GM11168 (cell line): ENCODE results near the gene EEF1AKMT1.

Source experiments
- in situ Hi-C: fragments of 300-500 bp; cut with MboI; formaldehyde crosslinking; loops from one replicate; pipeline ENCODE4 v1.12.0; 2022; ENCODE audit warnings: low sequenced_read_pairs; ENCODE audit not compliant: unreplicated experiment

The EEF1AKMT1 gene

DNA sequence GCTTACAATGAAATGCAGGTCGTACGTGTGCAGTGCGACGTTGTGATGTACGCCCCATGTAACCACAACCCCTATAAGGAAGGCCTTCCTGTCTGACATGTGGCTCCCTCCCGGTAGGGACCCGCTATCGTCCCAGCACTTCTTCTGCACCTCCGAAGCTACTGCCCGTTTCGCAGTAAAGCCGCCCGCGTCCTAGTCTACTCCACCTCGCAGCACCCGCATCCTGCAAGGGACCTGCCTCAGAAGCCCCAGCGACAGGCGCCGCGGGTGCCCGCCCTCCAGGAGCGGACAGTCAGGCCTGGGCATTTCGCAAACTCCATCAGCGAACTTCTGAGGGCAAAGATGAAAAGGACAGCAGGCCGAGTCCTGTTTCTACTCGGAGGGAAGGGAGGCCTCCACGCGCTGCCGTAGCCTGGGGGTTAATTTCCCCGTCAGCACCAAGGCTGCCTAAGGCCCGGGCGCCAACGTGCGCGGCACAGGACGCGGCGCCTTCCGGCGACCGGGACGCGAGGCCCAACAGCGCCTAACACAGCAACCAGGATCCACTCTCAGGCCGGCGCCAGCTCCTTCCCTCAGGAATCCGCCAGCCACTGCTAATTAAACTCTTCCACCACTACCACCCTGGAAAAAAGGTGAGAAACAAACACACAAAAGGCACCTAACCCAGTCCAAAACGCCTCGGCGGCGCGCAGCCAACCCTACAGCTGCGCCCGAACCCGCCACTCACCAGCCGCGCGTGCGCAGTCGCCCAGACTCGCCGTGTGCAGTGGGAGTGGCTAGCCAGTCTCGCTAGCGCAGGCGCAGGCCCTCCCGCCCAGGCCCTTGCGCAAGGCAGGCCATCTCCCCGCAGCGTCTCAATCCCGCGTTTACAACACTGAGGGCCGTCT is at the start of gene EEF1AKMT1:
Gene EEF1AKMT1, minus strand, starts transcription at position 768 of the 887 bp plus-strand sequence. CDS start 16,363 bp downstream, outside the sequence.
- in situ Hi-C loops, result no loop called here

DNA sequence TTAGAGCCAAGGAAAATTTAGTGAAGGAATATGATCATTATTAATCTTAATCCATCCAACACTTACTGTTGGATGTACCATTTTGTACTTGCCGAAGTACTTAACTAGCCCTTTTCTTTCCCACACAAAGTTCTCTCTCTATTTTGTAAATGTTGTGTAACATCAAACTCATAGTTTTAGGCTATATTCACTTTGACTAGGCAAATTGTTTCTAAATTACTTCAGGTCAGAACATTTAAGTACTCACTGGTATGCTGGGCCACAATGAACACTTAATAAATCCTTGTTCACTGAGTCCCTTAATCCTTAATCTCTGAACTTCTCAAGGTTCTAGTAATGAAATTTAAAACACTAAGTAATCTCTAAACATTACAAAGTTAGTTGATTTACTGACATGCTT is 49.3 kb upstream of the EEF1AKMT1 start:
- in situ Hi-C loops, result loop anchor here (25.0 kb wide), 1 partner anchor 636 kb away; the partner anchor contains the start of gene GJB2

DNA sequence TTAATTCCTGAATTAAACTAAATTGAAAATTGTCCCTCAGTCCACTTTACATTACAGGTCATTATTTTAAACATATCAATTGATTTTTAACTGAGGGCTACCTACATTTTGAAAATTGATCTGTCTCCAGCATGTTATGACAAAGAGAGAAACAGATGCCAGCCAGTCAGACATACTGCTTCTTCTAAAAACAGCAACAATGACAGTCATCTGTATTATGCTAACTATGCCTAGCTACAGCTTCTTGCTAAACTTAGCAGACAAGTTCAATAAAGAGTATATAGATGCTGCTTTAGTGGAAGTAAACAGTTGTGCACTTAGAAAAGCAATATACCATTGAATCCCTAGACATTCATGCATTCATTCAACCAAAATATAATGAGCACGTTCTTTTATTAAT is 48.6 kb upstream of the EEF1AKMT1 start:
- in situ Hi-C loops, result loop anchor here (25.0 kb wide), 1 partner anchor 635 kb away; the partner anchor contains the start of gene GJB2

DNA sequence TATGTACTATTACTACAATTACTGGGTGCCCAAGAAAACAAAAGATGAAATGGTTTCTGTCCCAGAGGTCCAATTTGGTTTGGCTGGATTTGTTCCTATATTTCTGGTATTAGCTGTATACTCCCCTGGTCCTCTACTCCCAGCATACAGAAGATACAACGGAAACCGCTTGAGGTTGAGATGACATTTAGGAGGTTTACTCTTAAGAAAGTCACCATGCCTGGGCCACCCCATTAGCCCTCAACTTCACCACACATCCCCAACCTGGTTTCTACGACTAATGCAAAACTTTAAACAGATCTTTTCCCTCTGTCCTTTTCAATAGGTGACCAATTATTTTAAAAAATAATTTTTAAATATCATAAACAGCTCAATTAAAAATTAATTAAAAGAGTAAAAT is 46.0 kb upstream of the EEF1AKMT1 start:
- in situ Hi-C loops, result loop anchor here (5.0 to 25.0 kb wide), 2 partner anchors 322 to 632 kb away; partner anchors contain the start of gene GJB2

GRCh38 chr13:20815464-20815863 is 41.7 kb upstream of the EEF1AKMT1 start:
- in situ Hi-C loops, result loop anchor here (5.0 to 25.0 kb wide), 2 partner anchors 318 to 628 kb away; partner anchors contain the start of gene GJB2

DNA sequence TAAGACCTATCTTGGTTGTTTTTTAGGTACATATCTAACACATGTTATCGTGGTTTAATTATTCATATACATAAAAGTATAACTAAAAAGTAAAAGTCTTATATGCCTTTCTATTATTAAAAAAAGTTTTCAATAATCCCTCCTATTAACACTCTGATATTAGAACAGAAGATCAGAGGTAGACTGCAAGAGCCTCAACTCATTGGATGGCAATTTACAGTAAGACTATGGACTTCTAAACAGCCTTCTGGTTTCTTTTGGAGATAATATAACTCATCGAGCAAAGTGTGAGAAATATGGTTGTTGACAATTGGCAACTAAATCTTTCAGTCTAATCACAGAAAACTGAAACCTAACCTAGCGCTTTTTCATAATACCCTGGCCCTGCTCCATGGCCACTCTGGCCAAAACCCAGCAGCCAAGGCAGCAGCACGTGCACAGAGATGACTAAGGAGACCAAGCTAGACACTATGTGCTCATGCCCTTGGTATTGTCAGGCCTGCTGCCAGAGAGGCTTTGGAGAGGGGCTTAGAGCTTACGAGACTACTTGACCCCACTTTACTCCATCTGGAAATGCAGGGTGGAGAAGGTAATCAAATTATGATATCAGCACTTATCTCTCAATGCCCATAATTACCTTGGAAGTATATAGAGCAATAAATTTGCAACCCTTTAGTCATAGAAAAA is 40.6 kb upstream of the EEF1AKMT1 start:
- in situ Hi-C loops, result loop anchor here (25.0 kb wide), 1 partner anchor 627 kb away; the partner anchor contains the start of gene GJB2

GRCh38 chr13:20812890-20813289 is 39.1 kb upstream of the EEF1AKMT1 start:
- in situ Hi-C loops, result loop anchor here (25.0 kb wide), 1 partner anchor 626 kb away; the partner anchor contains the start of gene GJB2

DNA sequence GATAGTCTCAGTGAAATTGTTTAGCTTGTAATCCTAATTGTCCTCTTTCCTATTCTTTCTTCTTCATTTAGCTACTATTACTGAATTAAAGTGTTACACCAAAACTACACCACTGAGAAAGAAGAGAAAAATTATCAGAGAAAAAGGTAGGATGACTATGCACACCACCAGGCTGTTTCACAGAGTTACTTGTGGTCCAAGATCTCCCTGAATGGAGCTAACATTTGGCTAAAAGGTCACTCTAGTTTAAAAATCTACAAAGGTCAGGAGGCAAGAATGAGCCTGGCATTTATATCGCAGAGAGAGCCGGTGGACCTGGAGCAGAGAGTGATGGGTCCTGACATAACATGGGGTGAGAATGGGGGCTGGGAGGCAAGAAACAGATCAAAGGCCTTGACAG is 37.0 kb upstream of the EEF1AKMT1 start:
- in situ Hi-C loops, result loop anchor here (25.0 kb wide), 1 partner anchor 624 kb away; the partner anchor contains the start of gene GJB2

DNA sequence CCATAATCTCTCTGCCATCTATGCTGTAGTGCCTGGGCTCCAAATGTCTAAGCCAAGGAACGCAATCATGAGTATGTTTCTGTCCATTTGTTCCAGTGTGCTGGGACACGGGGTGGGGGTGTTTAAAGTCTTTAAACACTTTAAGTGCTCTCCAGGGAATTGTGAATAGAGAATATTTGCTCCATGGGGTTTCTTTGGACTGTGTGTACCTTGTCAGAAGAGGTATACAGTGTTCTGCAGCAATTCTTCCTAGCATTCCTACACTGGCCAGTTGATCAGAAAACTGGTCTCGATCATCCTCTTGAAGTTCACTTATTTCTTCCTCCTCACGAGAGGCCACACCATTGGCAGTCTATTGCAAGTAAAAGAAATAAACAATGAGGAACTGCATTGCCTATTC is 35.1 kb upstream of the EEF1AKMT1 start:
- in situ Hi-C loops, result loop anchor here (25.0 kb wide), 1 partner anchor 622 kb away; the partner anchor contains the start of gene GJB2

DNA sequence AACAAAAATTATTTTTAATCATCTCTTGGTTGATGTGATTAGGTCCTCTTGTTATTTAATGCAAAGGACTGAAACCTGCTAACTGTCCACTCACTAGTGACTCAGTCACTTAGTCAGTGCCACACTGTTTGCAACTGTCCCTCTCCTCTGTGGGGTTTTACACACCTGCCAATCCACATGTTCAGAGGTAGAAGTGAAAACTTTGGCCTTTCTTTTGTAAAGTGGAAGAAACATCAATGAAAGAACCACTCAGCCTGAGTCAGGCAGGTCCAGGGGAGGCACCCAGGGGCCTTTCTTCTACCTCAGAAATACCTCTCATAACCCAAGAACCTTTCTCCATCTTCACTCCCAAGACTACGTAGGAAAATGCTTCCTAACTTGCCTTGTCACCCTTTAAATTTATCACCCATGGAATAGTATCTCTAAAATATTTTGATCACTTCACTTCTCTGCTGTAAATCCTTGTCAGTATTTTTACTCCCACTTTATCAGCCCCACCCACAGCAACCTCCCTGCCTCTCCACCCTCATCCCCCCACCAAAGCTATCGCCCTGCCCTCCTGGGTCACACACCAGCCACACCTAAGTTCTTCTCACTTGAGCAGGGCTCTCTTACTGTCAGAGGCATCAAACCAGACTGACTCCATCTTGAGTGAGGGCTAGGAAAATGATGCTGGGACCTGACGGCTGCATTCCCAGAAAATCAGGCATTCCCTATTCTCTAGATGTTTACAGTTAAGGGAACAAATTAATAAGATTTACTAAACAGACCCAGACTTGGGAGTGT is 29.6 kb upstream of the EEF1AKMT1 start:
- in situ Hi-C loops, result loop anchor here (25.0 kb wide), 1 partner anchor 616 kb away; the partner anchor contains the start of gene GJB2

DNA sequence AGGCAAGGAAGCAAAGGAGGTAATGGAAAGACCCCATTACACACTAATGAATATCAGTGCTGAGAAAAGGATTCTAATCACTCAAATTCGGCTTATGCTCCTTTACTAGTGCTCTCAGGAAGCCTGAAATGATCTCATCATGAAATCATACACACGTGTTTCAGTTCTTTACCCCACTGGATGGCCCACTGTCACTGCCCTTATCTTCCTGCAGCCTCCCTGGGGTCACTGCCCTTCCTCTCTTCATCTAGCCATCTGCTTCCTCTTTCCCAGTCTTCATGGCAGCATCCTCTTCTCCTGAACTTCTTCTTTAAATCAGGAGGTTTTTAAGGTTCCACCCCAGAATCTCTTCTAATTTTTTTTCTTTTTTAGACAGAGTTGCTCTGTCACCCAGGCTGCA is 27.9 kb upstream of the EEF1AKMT1 start:
- in situ Hi-C loops, result loop anchor here (25.0 kb wide), 1 partner anchor 614 kb away; the partner anchor contains the start of gene GJB2

GRCh38 chr13:20799726-20800416 is 26.1 kb upstream of the EEF1AKMT1 start:
- in situ Hi-C loops, result loop anchor here (25.0 kb wide), 1 partner anchor 613 kb away; the partner anchor contains the start of gene GJB2

DNA sequence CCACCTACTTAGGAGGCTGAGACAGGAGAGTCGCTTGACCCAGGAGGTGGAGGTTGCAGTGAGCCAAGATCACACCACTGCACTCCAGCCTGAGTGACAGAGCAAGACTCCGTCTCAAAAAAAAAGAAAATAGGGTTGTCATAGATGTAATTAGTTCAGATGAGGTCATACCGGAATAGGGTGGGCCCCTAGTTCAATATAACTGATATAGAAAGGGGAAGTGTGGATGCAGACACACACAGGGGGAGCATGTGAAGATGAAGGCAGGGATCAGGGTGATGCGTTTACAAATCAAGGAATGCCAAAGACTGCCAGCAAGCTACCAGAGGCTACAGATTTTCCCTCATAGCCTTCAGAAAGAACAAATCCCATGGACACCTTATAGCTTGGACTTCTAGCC is 24.3 kb upstream of the EEF1AKMT1 start:
- in situ Hi-C loops, result no loop called here

GRCh38 chr13:20796791-20797508 is 23.2 kb upstream of the EEF1AKMT1 start:
- in situ Hi-C loops, result no loop called here

GRCh38 chr13:20789665-20790064 is 15.9 kb upstream of the EEF1AKMT1 start:
- in situ Hi-C loops, result no loop called here

DNA sequence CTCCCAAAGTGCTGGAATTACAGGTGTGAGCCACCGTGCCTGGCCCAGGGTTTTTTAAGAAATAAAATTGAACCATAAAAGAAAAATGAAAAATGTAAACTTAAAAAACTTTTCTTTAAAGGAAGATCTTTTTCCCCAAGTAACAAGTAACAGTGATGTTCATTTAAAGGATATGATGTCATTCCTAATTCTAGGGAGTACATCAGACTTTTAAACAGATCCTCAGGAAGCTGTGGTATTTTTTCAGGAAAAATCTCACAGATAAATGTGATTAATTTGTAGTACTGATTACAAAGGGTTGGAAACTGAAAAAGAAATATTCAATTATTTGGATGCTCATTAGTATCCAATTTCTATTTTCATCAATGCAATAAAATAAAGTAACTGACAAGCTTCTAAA is 14.6 kb upstream of the EEF1AKMT1 start:
- in situ Hi-C loops, result no loop called here

GRCh38 chr13:20787180-20787579 is 13.4 kb upstream of the EEF1AKMT1 start:
- in situ Hi-C loops, result no loop called here

- in situ Hi-C loops, result no loop called here
Observed at GRCh38 chr13:20782116-20782708, 8.5 kb upstream of the EEF1AKMT1 start.
